K562 (cell line): Measurements from ENCODE around the gene MTERF4.

Source experiments
- TEAD4 ChIP-seq, 2 experiments: sonication (generic) in 1 of 2; formaldehyde crosslinking in 1 of 2; IDR thresholded peaks; 2 replicates each; pipeline versions ENCODE4 v1.6.1 to v1.8.0; 2012 to 2022; ENCODE audit warnings: borderline replicate concordance in 1 of 2, inconsistent platforms in 1 of 2, low read length in 1 of 2, mild to moderate bottlenecking in 1 of 2, missing genetic modification reagents in 1 of 2
- ZNF274 ChIP-seq: IDR thresholded peaks from 2 replicates; pipeline ENCODE4 v1.6.1; 2011; ENCODE audit warnings: low read depth, mild to moderate bottlenecking, low read length, moderate library complexity, borderline replicate concordance
- TF ChIP-seq, protein P1 (sequence below): sonication (generic); formaldehyde crosslinking; IDR thresholded peaks from 2 replicates; pipeline ENCODE4 v1.8.1; 2022; ENCODE audit warnings: missing genetic modification reagents

DNA sequence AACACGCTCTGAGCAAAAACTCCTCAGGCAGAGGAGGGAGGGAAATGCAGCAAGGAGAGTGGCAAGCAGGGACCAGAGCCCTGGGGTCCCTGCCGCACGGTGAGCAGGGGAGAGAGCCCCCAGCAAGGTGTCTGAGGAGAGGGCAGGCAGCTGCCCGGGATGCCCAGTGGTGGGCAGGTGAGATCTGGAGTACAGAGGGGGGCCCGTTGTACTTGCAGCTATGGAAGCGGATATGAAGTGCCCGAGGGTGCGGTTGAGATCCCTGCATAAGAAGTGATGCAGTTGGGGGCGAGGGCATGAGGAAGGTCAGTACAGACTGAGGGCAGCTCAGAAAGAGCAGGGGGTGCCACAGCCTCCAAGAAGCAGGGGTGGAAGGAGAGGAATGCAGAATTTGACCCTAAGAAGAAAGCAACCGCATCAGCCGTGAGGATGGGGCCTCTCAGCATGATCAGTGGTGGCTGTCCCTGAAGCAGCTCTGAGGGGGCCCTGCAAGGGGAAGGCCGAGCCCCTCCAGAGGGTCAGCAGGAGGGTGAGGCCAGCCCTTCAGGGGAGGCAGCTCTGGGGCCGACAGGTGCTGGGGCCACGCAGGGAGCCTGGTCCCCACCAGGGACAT is 29.4 kb downstream of the MTERF4 start:
- TF ChIP-seq TEAD4 (IDR thresholded peaks at IDR 0.05; ENCODE audit: low read length): no peak
- no peak for TF ChIP-seq TEAD4 (CRISPR knock-in tag; IDR thresholded peaks at IDR 0.05; ENCODE audit: borderline replicate concordance)
- TF ChIP-seq, protein P1, sequence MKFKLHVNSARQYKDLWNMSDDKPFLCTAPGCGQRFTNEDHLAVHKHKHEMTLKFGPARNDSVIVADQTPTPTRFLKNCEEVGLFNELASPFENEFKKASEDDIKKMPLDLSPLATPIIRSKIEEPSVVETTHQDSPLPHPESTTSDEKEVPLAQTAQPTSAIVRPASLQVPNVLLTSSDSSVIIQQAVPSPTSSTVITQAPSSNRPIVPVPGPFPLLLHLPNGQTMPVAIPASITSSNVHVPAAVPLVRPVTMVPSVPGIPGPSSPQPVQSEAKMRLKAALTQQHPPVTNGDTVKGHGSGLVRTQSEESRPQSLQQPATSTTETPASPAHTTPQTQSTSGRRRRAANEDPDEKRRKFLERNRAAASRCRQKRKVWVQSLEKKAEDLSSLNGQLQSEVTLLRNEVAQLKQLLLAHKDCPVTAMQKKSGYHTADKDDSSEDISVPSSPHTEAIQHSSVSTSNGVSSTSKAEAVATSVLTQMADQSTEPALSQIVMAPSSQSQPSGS: no peak
- TF ChIP-seq ZNF274: no peak
